HPDE6-E6E7 (cell line): ENCODE results near the gene OLA1.

ENCODE experiments used
- DNase-seq: peaks from one replicate; pipeline ENCODE4 v3.0.0; 2011; ENCODE audit warnings: missing footprints; ENCODE audit errors: extremely low spot score

Gene OLA1

DNA sequence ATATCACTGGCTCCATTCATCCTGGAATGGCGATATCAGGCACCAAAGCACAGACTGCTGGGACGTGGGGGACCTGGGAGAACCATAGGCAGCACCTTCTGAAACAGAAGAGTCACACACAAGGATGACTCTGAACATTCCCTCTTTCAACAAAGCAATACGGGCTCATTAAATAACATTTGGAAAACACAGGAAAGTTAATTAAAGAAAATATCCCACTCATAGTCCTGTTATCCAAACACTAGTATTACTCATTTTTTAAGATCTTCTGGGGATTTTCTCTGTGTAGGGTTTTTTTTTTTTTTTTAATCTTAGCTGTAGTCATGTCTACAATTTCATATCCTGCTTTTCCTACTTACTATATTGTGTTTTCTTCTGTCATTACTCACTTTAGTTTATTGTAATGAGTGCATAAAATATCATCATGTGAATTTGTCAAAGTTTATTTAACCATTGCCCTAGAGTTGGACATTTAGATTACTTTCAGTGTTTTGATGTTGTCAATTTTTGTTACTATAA lies 213.2 kb downstream of the OLA1 start:
- DNase-seq, result no peak

DNA sequence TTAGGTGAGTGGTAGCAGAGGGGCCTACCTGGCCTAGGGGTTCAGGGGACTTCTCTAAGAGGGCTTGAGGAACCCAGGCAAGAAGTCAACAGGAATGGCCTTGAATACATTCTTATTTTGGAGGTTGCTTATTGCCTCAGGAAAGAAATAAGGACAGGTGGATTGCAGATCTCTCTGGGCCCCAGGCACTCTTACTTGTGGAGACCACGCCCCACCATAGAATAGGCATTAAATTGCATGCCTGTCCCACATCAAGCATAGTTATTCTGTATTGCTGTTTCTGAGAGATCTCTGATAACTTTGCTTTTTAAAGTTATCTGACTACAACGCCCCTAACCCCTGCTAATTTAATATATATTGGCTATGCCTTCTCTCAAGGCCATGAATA lies 215.2 kb downstream of the OLA1 start:
- no peak for DNase-seq

DNA sequence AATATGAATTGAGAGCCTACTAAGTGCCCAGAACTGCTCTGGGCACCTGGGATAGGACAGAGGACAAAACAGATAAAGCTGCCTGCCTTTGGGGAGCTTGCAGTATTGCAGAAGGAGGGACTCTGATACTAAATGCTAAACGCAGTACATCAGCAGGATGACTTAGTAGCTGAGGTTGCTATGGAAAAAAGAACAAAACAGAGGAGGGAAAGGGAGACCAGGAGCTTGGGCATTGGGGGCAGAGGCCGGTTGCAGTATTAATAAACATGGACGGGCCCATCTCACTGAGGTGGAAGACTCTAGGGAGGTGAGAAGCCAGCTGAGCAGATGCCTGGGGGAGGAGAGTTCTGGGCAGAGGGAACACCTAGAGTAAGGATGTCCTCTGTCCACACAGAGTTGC lies 217.1 kb downstream of the OLA1 start:
- DNase-seq, result no peak

DNA sequence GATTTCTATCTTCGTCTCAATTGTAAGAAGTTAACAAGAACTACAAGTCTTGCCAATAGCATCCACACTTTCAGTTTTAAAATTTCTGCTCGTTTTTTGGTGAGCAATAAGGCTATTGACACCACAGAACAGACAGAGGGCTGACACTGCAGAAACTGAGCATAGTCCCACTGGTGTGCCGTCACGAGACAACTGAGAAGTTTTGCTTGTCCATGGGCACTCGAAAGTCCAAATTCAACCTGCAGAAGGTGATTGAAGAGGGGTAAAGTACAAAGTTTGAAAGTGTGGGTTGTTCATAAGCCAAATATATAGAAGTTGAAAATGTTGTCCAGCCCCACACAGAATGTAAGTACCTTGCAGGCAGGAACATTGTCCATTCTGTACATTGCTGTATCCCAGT lies 219.4 kb downstream of the OLA1 start:
- no peak for DNase-seq

DNA sequence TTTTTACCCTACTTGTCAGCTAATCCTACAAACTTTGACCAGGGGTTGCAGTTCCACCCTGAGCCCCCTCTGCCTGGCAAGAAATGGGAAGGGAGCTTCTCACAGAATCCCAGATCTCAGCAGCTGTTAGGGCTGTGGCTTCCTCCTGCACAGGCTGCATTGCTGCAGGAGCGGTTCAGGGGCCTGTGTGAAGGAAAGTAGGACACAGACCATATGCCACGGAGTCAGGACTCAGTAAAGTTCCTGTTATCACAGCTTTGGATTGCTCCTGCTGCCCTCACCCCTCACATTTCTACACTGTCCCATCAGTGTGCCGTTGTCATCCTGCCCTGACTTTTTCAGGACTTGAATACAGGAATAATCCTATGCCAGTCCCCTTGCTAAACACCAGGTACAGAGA lies 220.4 kb downstream of the OLA1 start:
- DNase-seq, result no peak

DNA sequence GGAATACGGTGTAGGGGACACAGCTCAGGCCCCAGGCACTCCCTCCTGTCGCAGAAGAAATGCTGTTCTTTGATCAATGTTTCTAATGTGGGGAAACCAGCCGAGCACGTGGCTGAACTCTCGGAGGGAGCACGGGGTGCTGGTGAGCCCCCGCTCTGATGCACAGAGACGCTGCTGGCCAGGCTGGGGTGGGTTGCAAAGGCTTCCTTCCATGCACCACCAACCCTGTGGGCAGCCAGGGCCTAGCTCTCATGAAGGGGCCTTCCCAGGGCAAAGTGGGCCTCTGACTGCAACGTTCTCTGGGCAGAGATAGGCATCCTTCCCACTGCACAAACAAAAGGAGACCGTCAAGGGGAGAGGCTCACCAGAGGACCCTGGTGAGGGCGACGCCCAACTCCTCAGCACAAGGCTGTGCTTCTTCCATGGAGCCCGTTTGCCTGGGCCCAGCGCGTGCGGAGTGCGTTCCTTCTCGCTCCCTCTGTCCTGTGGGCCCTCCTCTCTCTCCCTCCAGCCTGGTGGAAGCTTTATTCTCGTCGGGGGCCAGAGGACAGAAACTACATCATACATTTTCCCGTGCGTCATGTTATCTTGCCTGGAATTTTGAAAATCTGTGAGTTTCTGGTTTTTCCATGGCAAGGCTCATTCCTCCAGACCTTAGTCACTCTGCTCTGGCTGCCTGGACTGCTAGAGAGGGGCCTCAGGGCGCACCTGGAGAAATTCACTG lies 222.0 kb downstream of the OLA1 start:
- no peak for DNase-seq

DNA sequence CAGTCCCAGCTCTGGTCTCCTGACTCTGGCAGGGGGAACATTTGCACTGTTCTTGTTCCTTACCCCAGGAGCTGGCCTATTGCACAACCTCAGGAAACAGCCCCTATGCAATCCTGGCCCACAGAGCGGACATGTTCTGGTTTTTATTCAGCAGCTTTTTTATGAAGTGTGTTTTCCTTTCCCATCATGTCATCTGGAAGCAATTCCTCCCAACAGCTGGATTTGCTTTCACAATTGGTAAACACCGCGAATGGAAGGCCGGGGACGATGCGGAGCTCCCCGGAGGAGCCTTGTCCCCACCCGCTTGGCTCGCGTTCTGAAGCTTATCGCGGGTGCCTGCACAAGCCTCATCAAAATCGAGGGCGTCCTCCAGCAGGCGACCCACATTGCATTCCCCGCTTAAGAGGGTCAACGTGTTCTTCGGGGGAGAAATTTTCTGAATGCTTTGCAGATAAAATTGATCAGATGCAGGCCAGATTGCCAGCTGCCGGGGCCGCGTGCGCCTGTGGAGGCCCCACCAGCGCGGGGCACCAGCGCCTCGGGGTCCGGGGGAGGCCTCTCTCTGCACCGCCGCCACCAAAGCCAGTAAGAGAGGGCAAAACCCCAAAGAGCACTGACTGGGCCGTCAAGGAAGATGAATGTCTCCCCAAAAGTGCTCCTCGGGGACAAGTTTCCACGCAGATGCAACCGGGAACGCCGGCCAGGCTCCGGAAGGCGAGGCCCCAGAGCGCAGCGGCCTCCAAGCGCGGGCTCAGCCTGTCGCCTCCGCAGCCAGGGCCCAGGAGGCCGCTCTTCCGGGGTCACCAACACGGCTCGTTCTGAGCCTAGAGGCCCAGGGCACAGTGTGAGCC lies 222.8 kb downstream of the OLA1 start:
- no peak for DNase-seq

DNA sequence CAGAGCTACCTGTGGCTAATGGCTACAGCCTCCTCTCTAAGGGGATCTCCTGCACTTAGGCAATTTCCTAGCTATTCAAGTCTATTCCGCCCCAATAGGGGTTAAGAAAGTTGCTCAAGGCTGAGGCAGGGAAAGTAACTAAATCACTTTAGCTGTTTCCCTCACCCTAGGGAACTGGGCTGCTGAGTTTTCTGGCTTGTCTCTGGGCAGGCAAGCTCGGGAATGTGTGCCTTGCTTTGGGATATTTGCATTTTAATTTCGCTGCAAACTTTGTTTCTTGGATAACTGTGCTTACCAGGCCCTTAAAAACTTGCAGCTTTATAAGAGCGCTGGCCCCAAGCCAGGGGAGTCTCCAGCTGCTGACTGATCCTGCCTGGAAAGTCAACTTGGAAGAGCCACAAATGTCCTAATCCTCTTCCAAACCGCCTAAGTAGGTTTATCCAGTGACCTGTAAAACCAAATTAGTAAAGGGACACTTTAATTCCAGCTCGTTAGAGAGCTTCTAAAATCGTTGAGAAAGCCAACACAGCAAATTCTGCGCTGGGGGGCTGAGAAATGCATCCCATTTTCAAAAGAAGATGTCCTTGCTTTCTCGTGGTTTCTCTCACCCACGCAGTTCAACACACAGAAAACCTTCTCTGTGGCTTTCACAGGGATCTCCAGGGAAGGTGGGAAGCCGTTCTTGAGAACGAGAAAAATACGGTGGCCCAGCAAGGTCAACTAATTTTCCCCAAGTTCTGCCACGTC lies 223.6 kb downstream of the OLA1 start:
- DNase-seq, result no peak

DNA sequence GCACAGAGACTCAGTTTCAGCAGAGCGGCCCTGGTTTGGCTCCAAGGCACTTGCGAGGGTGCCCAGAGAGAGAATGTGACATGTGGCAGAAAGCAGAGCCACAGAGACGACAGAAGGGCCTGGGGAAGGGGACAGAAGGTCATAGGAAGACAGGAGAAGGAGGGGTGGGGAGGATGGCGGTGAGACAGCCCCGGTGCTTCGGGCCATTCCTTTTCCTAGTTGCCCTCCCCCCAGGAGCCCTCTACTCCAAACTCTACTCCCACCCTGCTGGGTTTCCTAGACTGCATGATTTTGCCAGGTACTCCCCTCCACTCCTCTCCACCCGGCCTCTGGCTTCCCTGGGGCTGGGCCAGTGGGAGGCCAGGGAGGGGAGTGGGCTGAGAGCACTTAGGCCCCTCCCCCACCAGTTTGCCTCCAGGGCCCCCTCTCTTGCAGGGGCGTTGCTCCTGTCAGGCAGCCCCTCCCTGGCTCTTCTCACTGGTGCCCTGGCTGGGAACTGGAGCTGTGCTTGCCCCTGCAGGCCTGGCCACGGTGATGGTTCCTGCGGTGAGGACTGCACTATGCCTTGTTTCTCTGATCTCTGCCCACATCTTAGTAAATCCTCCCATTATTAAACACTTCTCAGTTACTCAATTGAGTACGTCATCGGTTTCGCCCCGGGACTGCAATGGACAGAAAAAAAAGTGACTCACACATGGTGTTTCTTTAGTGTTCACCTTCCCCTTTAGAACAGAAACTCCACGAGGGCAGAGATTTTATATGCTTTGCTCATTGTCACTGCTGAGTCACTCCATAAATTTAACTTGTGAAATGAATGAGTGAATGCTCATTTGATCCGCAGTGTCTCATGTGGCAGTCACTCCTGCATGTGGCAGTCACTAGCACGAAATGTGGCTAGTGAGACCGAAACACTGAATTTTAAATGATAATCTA lies 224.5 kb downstream of the OLA1 start:
- DNase-seq, result peak; percentile 76
